Occipital lobe (tissue), 2 donors: ENCODE data around the gene LSP1. TPM values are rescaled to one million over a fixed set of nuclear protein-coding genes. Genes with fewer than 3 reads are reported as not detected.
"Not testable (repeated sequence)": the region's sequence is repeated elsewhere in the genome, so short reads cannot be mapped to it uniquely, and the experiment has no call there.

ENCODE experiments used
- DNase-seq: peaks from one replicate; lab custom pipeline; 2025; lab: John Stamatoyannopoulos, UW
- total RNA-seq: library from RNA; depleted of rRNA; stranded (reverse); fragments of >200 nt; gene quantifications from one replicate; pipeline ENCODE4 v1.2.3, GENCODE V29; 2014

Gene LSP1
- total RNA-seq, 1 donor from 2014 or later: 0.47 TPM

DNA sequence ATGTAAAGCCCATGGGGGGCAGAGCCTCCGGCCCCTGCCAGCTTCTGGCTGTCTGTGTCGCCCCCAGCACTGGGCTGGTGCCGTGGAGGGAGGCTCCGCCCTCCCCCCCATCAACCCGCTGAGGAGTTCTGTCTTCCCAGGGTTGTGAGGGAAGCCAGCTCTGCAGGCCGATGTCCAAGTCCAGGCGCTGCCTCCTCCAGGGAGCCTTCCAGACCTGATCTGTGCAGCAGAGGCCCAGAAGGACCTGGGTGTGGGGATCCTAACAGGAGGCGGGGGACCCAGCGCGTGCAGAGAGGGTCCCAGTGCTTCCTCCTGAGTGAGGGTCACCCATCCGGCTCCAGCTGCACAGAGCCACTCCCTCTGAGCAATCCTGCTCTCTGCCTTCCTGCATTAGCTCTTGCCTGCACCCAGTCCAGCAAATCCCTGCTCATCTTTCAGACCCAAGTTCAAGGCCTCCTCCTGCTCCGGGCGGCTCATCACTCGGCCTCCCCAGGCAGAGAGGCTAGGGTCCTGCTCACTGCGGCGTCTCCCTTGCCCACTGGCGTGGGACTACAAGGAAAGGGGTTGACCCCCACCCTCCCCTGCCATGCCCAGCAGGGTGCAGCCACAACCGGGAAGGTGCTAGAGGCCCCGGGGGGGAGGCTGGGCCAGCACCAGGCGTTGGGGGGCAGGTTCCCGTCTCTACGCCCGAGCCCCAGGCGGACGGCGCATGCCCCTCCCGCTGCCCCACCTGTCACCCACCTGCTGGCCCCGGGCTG is 22.4 kb downstream of the LSP1 start:
- no peak for DNase-seq

DNA sequence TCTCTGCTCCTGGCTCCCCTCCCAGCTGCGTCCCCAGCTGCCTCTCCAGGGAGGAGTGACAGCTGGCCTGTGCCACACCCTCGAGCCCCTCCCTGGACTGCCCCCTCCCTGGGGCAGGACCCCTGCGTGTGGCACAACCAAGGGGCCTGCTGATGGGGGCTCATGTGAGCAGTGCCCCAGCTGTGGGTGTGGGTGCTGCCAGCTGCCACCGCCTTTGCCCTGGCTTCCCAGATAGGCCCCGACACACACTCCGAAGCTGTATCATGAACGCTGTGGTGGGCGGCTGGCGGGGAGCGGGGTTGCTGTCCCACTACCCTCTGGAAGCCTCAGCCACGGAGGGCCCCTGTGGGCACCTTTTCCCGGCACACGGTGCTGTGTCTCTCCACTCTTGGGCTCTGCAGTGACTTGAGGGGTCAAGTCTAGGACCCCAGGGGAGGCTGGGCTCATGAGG is 23.0 kb downstream of the LSP1 start:
- not testable (repeated sequence) for DNase-seq

DNA sequence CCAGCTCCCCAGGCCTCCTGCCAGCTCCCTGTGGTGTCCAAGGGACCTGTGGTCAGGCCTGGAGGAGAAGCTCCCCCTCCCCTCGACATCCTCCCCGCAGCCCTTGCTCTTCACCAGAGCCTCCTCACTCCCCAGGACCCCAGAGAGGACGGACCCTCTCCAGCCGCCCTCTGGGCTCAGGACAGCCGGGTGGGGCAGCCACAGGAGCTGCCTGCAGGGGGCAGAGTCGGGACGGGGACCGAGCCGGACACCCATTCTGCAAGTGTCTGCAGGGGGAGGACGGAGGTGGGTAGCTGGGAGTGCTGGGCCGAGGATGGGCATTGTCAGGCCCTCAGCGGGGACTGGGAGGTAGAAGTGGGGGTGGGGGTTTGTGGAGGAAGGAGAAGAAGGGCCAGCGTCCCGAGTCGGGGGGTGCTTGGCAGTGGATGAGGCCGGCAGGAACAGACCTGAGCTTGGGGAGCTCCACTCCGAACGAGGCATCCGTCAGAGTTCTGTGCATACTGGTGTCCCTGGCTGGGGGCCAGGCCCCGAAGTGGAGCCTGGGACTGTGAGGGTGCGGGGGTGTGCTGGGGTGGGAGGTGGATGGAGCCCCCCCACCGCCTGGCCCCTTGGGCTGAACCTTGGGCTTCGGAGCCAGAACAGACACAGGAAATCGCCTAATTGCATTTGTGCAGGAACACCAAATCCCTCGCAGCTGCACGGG is 23.6 kb downstream of the LSP1 start:
- no peak for DNase-seq

DNA sequence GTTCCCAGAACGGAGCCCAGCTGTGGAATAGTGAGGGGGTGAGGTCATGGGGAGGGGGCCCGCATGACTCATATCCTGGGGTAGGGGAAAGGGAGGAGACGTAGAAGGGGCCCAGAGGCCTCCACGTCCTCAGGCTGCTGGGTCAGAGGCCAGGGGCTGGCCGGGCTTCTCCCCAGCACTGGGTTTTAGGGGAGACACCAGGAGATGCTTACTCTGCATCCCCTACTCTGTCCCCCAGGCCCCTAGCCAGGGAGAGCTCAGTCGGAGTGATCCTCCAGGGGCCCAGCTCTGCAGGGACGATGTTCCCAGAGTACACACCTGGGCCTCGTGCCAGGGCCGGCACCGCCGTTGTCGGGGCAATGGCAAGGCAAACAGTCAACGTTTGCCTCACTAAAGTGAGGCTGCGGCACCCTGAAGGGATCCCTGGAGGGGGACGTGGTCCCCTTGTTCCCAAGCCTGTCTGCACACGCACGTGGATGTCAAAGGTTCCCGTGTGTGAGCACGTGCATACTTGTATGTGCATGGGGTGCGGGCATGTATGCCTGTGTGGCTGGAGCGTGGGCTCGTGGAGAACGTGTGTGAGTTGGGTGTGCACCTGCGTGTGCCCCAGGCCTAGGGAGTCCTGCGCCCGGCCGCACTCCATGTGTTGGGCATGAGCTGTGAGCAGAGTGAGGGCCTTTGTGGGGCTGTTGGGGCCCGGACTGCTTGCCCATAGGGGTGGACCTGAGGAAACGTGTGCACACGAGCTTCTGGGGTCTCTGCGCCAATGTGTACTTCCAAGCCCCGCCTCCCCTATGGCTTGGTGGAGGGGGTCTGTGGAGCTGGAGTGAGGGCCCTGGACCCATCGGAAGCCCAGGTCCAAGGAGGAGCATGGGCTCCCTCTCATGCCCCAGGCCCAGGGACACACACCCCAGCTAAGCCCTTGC is 24.6 kb downstream of the LSP1 start:
- DNase-seq: no peak

DNA sequence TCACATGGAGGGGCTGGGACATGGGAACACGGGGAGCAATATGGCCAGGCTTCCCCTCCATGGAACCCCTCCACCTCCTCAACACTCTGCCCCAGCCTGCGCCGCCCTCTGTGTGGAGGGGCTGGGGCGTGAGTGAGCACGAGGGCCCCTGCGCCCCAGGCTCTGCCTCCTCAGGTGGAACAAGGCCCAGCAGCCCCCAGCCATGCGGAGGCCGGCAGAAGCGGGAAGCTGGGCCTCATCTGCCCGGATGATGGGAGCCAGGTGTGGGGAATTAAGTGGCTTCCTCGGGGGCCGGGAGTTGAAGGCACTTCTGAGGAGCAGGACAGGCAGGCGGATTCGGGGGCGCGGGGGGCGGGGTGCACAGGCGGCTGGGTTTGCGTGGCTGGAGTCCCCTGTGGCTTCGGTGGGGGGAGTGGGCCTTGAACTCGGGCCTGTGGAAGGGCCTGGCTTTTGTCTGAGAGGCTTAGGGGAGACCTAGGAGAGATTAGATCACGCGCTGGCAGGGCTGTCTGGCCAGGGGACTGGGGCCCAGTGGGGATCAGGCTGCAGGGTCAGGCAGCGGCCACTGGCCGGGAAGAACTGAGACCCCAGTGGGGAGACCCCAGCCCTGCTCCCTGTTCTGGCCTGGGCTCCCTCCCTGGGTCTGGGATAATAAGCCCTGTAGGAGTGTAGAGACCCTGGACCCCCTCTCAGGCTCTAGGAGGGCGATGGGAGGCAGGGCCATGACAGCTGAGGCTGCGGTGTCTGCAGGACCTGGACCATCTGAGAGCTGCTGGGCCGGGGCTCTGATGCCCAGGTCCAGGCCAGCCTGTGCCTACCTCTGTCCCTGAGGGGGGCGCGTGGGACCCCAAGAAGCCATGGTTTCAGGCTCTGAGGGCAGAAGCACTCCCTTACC is 25.5 kb downstream of the LSP1 start:
- no peak for DNase-seq

DNA sequence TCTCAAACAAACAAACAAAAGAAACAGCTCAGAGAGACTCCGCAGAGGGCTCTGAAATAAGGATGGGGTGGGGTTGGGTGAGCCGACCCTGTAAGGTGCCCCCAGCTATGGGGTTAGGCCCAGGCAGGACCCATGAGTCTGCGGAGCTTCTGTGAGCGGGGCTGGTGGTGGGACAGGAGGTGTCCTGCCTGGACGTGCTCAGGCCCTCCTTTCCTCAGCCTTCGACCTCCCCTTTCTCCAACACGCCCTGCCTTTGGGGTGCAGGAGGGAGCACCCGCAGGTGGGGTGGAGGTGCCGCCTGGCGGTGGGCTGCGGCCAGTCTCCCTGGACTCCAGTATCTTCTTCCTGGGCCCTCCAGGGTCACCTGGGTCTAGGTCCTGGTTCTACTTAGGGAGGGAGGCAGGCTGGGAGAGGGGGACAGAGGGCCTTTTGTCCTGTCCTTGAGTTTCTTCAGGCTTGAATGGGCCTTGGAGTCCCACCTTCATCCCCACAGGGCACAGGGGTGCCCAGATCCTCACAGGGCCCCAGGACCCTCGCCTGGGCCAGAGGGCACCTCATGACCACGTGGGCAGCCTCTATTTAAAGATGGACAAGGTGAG is 26.6 kb downstream of the LSP1 start:
- no peak for DNase-seq

DNA sequence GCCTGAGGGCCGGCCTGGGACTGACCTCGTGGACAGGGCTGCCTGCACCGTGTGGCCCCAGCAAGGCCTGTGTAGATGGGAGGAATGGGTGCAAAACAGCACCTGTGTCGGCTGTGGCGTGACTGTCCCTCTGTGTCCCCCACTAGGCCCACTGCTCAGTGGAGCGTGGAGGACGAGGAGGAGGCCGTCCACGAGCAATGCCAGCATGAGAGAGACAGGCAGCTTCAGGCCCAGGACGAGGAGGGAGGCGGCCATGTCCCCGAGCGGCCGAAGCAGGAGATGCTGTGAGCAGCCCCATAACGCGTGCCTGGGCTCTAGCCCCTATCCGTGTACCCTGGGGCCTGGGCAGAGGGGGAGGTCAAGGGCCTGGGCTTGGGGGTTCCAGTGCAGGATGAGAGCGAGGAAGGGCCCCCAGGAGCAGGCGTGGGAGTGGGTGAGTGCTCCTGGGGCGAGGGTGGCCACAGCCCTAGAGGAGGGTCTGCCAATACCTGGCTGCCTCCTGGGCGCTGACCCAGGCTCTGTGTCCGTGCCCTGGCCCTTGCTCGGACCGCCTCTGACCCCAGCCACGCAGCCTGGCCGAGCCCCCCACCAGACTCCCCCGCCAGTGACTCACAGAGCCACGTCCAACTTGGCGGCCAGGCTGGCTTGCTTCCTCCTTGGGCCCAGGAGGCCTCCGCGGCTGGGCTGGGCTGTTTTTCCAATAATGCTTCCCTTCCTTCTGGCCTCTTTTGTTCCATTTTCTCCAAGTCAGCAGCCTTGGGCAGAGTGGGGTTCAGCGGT is 27.2 kb downstream of the LSP1 start:
- DNase-seq: no peak

DNA sequence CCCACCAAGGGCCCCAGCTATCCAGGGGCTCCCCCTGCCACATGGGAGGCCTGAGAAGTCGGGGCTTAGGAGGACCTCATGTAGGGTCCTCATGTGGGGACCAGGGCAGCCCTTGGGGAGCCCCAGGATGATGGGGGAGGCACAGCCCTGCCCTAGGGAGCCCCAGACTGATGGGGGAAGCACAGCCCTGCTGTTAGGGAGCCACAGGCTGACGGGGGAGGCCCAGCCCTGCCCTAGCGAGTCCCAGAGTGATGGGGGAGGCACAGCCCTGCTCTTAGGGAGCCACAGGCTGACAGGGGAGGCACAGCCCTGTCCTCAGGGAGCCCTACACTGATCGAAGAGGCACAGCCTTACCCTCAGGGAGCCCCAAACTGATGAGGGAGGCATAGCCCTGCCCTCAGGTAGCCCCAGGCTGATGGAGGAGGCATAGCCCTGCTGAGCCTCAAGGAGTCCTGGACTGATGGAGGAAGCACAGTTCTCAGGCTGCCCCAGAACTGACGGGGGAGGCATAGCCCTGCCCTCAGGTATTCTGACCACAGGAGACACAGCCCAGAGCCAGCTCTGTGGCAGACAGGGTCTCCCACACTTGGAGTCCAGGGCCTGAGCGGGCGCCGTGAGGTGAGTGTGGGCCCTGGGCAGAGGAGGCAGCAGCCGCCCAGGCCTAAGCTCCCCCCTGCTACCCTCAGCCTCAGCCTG is 28.0 kb downstream of the LSP1 start:
- no peak for DNase-seq

DNA sequence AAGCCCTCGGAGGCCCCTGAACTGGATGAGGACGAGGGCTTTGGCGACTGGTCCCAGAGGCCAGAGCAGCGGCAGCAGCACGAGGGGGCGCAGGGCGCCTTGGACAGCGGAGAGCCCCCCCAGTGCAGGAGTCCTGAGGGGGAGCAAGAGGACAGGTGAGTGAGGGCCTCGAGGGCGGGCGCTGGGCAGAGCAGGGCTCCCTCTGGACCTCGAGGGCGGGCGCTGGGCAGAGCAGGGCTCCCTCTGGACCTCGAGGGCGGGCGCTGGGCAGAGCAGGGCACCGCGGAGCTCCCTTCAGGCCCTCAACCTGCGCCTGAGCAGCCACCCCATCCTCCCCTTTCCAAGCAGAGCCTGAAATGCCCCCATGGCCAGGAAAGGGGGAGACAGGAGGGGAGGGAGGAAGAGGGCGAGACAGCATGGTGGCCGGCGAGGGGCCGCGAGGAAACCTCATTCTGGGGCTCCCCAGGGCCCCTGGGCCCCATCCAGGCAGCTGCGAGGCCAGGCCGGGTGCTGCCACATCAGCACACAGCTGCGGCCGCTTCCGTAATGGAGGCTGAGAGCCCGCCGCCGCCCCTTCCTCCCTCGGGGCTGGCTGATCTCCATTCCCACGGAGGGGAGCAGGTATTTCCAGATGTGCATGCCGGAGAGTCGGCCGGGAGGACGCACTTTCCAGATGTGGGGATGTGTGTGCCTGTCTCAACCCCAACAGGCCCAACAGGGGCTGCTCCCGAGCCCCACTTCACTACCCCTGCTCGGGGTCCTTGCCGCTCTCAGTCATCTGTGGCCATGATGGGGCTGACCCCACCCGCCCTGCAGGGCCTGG is 28.8 kb downstream of the LSP1 start:
- no peak for DNase-seq

DNA sequence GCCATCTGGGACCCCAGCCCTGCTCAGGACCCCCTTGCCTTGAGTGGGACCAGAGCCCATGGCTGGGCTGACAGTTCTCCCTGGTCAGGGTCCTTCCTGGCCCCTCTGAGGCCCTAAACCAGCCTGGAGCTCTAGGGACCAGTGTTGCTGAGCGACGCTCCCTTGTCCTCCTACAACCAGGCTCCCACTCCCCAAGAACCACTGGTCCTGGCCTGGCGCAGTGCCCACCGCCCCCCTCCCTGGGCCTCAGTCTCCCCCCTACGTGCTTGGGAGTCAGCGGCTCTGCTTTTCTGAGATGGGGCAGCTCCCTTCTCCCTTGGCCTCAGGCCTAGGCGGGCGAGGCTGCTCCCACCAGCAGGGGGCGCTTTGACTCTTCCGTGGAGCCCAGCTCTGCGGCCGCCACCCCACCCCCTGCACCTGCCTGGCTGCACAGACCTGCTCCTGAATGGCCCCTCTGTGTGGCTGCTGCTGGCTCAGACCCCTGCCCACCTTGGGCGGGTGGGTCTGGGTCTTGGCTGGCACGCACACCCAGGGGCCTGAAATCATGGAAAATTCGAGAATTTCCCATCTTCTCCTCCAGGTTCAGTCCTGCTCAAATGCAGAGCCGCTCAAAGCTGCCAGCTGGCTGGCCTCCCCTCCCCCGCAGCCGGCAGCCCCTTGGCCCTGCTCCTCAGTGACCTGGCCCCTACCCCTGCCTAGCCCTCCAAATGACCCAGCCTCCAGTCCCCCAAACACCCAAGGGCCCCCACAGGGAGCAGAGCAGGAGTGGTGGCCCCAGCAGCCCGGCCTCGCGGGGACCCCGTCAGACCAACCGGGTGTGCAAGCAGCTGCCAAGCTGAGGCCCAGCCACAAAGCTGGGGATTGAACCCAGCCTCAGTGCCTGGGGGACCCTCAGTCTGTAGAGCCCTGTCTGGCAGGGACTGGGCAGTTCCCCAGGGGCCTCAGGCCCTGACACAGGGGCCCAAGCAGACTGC is 29.7 kb downstream of the LSP1 start:
- peak; percentile 23 for DNase-seq

DNA sequence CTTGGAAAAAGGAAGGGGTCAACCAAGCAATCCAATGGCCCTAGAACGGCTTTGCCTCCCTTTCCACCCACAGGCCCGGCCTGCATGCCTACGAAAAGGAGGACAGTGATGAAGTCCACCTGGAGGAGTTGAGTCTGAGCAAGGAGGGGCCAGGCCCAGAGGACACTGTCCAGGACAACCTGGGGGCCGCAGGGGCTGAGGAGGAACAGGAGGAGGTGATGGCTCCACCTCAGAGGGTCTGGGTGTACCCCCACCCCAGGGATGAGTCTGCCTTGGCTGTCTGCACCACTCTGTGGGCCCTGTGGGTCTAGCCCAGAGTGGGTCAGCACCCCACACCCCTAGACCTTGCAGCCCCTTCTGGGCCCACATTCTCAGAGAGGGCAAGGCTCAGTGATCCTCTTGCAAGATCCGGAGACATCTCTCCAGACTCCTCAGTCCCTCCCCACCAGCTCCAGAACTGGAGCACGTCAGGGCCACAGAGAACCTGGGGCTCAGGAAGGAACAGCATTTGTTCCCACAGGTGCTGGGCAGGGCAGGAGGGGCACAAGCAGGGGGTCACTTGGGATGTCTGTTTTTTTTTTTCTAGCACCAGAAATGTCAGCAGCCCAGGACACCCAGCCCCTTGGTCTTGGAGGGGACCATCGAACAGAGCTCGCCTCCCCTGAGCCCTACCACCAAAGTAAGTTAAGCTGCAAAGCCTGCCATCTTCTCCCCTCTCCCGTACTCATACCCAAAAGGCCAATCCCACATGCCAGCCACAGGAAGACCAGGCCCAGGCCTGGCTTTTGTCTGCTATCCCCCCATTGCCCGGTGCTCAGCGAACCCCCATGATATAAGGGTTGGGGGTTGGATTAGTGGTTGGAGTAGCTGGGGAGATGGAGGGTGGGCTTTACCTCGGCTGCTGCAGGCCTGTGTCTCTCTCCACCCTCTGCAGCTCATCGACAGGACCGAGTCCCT is 30.7 kb downstream of the LSP1 start:
- DNase-seq: no peak

DNA sequence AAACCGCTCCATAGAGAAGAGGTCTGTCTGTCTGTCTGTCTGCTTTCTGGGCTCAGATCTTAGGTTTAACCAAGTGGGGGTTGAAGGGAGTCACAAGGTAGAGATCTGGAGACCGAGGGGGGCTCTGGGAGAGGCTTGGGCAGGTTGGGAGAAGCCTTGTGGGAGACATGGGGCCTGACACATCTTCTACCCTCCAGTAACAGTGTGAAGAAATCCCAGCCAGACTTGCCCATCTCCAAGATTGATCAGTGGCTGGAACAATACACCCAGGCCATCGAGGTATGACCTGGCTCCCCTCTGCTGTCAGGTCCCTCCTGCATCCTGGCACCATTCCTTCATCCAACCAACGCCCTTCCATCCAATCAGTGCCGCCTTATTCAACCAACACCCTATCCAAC is 31.4 kb downstream of the LSP1 start:
- DNase-seq: no peak

DNA sequence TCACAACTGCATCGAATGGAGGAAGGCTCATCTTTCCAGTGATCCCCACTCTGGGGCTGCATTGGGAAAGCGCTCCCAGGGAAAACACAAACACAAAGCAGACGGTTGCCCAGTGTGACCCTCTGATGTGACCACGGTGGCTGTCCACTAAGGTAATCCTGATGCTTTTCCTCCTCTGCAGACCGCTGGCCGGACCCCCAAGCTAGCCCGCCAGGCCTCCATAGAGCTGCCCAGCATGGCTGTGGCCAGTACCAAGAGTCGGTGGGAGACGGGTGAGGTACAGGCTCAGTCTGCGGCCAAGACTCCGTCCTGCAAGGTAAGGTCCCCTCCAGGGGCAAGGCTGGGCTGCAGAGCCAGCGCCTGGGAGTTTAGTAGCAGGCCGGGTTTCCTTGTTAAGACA is 33.7 kb downstream of the LSP1 start:
- not testable (repeated sequence) for DNase-seq

DNA sequence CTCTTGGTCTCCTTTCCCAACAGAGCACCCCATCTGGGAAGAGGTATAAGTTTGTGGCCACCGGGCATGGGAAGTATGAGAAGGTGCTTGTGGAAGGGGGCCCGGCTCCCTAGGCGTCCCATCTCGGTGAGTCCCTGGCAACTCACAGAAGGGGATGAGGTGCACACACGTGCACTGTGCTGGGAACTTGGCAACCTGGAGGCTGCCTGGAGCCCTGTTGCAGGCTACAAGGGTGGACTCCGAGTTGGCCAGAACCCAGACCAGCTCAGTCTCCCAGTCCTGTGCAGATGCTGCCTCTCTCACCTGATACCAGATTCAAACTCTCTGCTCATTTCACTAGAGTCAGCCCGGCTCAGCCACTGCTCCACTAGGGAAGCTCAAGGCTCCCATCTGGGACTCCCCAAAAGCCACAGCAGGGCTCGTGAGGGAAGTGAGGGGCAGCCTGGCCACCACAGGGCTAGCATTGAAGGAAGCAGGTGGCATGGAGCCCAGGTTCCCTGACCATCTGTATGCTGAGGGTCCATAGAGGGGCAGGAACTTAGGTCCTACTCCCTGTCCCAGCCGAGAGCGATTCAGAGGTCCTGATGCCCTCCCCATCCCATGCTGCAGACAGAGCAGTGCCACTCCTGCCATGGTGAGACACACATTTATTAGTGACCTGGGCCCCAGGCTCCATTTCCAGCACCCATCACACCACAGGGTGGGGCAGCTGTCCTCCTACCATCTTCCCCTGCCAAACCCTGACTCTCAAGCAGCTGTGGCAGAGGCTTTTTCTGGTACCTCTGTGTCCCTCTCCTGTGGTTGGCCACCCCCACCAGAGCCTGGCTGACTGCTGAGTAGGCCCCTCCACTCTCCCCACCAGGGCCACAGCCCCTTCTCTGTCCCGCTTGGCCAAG is 34.8 kb downstream of the LSP1 start:
- no peak for DNase-seq

DNA sequence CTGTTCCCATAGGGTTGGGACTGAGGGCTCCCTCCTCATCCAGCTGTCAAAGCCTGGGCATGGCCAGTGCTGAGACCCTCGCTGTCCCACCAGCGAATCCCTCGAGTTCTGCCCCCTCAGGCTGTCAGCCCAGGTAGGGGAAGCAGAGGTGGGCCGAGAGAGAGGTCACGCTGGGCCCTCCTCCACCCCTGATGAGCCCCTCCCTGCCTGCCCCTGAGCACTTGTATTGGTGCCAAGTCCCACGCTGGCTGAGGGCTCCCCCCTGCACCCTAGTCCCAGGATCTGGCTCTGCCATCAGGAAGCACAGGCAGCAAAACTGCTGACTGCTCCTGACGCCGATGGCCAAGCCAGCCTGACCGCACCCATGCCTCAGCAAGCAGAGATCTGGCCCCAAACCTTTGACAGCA is 35.5 kb downstream of the LSP1 start:
- no peak for DNase-seq
